Hindlimb muscle (tissue), 1 donor: ENCODE measurements around the gene LOXHD1. TPM values are rescaled to one million over a fixed set of nuclear protein-coding genes. Genes with fewer than 3 reads are reported as not detected.

Experiments
- DNase-seq: peaks from one replicate; pipeline ENCODE4 v3.0.0-alpha.2; 2013
- polyA plus RNA-seq: library from polyadenylated mRNA; unstranded; fragments of 120-200 nt; gene quantifications from one replicate; pipeline ENCODE4 v1.2.1, GENCODE V29; 2013; ENCODE audit not compliant: insufficient read length

The LOXHD1 gene
- polyA plus RNA-seq, 1 donor, result 2.8 TPM

DNA sequence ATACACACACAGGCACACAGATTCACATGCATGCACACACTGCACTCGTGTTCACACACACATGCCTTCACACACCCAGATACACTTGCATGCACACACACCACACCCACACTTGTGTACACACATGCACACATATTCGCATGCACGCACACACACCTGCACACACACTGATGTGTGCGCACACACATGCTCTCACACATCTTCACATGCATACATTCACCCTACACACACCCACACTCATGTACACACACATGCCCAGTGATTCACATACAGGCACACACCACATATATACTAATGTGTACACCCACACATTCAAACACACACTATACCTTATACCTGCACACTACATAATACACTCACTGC, 181.6 kb downstream of the LOXHD1 start:
- no peak for DNase-seq

DNA sequence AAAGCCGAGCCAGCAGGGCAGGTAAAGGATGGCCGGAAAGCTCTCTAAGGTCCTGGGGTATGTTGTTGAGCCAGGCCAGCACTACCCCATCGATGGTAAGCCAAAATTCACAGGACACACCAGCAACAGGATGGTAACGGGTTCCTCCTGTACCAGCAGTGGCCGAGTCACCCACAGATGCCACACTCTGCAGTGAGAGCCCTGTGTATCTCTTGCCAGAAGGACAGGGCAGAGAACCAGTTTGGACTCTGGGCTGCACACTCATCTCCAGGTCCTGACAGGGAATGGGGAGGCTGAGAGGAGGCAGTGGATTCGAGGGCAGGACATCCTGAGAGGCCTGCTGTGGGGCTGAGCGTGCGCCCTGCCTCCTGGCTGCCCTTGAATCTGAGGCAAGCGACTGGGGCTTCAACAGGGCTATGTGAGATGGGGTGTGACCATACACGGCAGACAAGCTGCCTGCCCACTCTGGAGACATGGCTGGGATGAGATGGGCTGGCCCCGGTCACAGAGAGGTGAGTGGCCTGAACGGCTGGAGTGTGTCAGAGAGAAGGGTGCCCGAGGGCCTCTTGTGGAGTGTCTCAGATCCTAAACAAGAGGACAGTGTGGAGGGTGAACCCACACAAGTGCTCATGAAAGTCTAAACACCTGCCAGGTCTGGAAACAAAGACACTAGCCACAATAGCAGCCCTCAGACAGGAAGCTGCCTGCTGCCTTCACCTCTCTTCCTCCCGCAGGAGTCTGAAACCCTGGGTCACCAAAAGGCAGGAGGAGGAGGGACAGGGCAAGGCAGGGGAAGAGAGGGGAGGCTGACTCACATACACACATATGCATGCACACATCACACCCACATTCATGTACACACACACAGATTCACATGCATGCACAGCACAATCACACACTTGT, 182.3 kb downstream of the LOXHD1 start:
- no peak for DNase-seq

DNA sequence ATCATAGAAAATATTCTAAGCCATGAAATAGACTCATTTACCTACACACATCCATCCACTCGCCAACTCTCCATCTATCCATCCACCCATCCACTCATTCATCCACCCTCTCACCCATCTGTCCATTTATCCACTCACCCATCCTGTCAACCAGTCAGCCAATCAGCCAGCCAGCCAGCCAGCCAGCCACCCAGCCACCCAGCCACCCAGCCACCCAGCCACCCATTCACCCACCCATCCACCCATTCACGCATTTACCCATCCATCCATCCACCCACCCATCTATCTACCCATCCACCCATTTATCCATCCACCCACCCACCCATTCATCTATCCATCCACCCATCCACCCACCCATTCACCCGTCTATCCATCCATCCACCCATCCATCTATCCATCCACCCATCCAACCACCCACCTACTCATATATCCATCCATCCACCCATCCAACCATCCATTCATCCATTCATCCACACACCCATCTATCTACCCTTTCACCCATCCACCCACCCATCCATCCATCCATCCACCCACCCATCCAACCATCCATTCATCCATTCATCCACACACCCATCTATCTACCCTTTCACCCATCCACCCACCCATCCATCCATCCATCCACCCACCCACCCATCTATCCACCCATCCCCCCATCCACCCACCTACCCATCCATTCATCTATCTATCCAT, 185.1 kb downstream of the LOXHD1 start:
- no peak for DNase-seq

- DNase-seq, result no peak
Observed at GRCh38 chr18:46470714-46471113, 186.3 kb downstream of the LOXHD1 start.

DNA sequence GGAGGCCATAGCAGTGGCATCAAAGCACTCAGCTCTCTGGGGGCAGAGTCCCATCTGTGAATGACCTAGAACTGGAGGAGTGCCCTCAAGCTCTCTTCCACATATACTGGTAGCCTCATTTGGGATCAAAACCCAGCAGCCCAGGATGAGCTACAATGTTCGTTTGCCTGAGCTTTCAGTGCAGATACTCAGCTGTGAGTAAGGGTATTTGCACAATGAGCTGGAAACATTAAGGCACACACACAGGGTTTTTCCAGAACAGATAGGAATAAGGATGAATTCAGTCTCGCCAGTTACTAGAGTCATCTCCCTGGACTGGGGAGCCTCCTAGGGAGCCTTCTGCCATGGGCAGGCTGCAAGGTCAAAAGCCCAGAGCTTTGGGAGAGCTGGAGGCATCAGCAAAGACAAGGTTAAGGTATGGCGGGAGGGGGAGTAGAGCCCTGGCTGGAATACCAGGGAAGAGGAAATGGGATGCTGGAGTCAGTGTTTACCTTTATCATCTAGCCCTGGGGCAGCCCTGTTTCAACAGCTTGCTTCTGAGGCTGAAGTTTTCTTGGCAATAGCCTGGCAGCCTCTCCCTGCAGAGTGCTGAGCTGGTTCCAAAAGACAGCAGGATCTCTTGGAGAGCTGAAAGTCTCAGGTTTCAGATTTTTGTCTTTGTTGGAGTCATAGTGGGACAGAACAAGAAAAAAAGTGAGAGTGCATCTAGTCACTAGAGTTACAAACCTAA, 187.7 kb downstream of the LOXHD1 start:
- no peak for DNase-seq

DNA sequence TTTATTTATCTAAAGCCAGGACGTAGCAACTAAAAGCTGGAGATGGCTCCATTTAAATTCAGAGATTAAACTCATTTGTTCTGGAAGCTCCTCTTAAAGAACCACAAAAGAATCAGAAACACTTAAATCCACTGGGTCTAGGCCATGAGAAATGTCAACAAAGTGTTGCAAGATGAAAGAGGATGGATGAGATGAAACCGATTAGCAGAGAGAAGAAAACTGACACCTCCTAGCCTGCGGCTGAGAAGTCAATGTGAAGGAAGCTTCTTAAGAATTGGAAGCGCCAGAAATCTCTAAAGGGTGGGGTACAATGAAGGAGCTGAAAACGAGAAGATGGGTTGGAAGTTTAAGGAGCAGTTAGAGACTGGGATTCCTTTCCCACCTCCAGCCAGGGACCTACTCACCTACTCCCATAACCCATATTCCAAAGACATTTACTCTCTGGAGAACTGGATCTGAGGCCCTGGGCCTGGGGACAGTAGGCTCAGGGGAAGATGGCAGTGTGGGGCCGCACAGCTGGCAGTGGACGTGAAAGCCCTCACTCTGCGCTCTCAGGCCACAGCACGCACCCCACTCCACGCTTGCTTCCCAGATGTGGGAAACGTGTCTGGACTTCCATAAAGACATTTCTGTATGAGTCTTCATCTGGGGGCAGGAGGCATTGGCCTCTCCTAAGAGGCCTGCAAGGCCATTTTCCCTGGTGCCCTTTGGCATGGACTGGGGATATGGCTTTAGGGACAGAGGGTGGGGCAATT, 188.4 kb downstream of the LOXHD1 start:
- no peak for DNase-seq

DNA sequence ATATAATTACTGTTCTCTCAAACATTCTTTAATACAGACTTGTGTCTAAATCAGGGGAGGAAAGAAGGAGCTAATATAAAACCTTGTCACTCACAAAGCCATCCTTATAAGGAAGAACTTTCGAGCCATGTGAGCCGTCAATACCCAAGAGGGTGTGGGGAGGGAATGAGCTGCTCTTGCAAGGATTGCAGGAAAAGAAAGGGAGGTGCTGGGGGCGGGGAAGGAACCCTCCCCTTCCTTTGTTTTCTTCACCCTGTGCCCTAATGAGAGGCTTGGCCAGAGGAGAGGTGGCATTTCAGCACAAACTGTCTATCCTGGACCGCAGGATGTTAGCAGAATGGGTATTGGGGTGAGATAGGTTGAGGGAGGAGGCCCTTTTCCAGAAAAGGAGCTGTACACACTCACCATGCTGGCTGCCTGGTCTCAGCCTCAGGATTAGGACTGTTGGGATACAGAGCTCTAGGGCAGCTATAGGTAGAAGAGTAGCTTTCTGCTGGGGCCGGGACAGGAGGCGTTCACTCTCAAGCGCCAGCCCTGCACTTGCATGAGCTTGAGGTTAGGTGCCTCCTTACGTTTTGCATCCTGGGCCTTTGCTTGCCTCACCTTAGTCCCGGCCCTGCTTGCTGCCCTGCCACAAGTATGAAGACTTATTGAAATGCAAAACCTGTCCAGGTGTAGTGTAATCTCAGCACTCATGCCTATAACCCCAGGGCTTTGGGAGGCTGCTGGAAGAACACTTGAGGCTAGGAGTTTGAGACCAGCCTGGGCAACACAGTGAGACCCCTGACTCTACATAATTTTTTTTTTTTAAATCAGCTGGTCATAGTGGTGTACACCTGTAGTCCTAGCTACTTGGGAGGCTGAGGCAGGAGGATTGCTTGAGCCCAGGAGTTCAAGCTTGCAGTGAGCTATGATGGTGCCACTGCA, 190.5 kb downstream of the LOXHD1 start:
- DNase-seq, result no peak

GRCh38 chr18:46464926-46465655, 191.9 kb downstream of the LOXHD1 start:
- no peak for DNase-seq

GRCh38 chr18:46462523-46462922, 194.5 kb downstream of the LOXHD1 start:
- DNase-seq, result no peak

GRCh38 chr18:46461993-46462392, 195.0 kb downstream of the LOXHD1 start:
- DNase-seq, result no peak

DNA sequence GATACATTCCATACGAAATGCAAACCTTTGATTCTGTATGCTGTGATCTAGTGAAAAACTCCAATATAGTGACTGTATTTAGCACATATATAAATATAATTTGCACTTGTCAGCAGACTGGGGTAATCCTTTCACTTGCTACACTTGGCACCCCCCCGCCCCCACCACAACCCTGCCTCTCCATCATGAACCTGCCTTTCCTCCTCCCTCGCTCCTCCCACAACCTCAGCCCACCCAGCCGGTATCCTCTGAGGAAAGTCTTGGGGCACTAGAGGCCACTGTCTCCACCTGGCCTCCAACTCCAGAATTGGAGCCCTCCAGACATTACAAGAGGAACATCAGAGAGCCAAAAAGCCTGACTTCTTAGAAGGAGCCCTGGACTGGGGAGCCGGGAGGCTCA, 196.3 kb downstream of the LOXHD1 start:
- DNase-seq, result no peak

DNA sequence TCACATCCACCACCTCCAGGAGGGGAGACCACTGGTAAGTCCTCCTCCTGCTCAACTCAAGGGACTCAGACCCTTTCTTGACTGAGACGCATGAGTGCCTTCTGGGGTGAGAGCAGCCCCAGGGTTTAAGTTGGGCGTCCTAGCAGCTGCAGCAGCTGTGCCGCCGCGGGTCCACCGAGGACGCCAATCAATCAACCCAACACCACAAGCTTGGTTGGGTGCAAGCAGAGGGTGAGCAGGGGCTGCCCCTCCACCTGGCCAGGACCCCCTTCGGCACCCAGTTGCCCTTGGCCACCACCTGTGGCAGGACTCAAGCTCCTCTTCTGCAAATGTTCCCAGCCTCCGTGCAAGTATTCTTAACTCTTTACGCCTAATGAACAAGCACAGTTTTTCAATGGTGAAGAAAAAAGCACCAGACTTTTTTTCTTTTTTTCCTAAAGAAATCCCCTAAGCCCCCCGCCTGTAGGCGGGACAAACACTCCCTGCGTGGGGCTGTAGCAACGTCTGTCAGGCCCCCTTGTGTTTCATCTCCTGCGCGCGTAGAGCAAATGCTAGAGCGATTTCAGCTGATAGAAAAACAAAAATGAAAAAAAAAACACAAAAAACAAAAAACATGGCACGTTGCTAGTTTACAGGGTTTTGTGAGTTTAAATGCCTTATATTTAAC, 197.1 kb downstream of the LOXHD1 start:
- DNase-seq, result no peak

DNA sequence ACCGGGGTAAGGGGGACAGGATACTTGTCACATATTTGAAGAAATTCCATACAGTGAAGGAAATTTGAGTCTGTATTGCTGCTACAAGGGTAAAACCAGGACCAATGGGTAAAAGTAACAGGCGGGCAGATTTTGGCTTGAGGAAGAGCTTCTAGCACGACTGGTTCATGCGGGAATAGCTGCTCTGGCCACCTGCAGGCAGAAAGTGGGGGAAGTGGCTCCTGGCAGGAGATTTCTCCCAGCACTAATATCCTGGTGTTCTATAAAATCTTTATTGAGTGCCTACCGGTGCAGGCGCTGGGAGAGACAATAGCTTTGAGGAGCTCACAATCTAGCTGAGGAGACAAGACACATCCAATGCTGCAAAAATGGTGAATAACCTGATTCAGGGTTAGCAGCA, 198.5 kb downstream of the LOXHD1 start:
- DNase-seq, result no peak

DNA sequence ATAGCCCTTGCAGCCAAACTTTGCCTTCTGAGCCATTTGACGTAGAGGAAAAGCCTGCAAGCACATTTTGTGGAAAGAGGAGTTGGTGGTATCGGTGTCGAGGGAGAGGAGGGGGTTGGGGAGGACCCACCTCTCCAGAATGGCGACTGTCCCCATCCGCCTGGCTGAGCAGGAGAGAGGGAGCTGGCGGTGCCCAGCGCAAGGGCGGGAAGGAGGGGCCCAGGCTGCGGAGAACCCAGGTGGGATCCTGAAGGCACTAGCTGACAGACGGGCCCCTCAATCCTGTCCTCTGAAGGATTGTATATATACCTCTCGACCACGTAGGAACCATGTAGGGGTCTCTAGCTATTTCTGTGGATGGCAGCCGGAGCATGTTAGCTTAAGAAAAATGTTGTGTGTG, 200.3 kb downstream of the LOXHD1 start:
- DNase-seq, result no peak

DNA sequence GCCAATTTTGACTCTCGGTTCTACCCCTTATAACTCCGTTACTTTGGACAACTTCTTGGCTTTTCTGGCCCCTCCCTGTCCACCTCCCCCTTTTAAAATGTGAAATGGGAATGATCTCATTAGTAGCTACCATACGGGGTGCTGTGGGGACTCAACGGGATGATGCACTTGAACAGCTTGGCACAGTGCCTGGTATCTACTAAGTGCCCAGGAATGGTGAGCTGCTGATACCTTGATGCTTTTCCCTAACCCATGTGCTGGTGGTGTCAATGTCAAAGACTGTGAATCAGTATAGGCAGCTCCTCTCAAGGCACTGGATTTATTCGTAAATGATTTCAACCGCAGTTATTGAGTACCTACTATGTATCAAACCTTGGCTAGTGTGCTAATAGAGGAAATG, 204.2 kb downstream of the LOXHD1 start:
- DNase-seq, result no peak

GRCh38 chr18:46449499-46449898, 207.5 kb downstream of the LOXHD1 start:
- DNase-seq, result no peak

GRCh38 chr18:46449033-46449432, 208.0 kb downstream of the LOXHD1 start:
- no peak for DNase-seq

DNA sequence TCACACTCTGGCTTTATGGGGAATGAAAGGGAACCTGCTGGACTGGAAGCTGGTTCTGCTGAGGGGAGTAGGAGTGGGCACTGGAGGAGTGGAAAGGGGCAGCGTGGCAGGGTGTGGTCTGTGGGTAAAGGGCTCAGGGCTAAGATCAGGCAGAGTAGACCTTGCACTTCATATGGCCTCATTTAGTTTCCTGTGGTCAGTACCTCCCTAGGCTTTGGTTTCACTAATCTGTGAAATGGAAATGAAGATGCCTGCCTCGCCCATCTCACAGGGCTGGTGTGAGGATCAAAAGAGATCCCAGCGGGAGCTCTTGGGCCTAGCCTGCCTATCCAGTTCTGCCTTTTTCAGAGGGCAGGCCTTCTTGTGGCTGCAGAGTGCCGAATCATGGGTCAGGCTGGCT, 208.7 kb downstream of the LOXHD1 start:
- DNase-seq, result no peak

DNA sequence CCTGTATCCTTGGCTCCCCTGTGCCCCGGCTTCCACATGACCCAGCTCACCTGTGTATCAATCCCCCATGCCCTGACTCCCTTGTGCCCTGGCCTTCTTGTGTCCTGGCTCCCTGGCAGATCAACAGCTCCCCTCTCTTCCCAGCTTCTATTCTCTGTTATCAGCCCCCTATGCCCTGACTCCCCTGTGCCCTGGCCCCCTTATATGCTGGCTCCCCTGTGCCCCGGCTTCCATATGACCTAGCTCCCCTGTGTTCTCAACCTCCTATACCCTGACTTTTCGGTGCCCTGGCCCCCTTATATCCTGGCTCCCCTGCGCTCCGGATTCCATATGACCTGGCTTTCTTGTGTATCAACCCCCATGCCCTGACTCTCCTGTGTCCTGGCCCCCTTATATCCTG, 209.2 kb downstream of the LOXHD1 start:
- DNase-seq, result no peak

DNA sequence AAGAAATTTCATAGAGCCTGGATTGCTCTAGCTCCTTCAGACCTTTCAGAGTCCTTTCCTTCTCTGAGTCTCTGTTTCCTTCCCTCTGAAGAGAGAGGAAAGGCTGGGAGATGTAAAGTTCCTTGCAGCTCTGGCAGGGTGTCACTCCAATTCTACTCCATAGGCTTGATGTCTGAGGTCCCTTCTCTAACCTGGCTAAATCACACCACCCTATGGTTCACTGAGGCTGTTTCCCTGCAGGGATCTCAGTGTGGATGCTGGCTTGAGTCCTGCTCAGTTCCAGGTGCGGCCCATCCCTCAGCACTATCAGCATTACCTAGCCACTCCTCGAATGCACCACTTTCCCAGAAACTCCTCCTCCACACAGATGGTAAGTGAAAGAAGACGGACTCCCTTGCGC, 209.7 kb downstream of the LOXHD1 start:
- no peak for DNase-seq
